Neural progenitor cell (in vitro differentiated cells): ENCODE results near the gene TSPAN4. TPM values are rescaled to one million over a fixed set of nuclear protein-coding genes. Genes with fewer than 3 reads are reported as not detected.

Experiments
- DNase-seq: peaks from one replicate; pipeline ENCODE4 v3.0.0-alpha.2; 2016; ENCODE audit warnings: low spot score
- H2AFZ ChIP-seq: fragments of 200-600 bp; sonication (generic); replicated peaks from 2 replicates; pipeline ENCODE4 v1.6.1; 2016; ENCODE audit warnings: antibody characterized with exemption
- H3F3A ChIP-seq: fragments of 200-600 bp; sonication (generic); 2 replicates; pipeline ENCODE4 v1.6.1; 2016; ENCODE audit warnings: antibody characterized with exemption, low read depth
- H3K27ac ChIP-seq: fragments of 200-600 bp; sonication (generic); 2 replicates; pipeline ENCODE4 v1.5.1; 2016; ENCODE audit warnings: mild to moderate bottlenecking
- H3K27me3 ChIP-seq: fragments of 200-600 bp; sonication (generic); 2 replicates; pipeline ENCODE4 v1.6.1; 2016; ENCODE audit warnings: mild to moderate bottlenecking, moderate library complexity
- H3K36me3 ChIP-seq: fragments of 200-600 bp; sonication (generic); 2 replicates; pipeline ENCODE4 v1.5.1; 2016
- H3K4me1 ChIP-seq: fragments of 200-600 bp; sonication (generic); 2 replicates; pipeline ENCODE4 v1.6.1; 2016; ENCODE audit warnings: mixed run types
- H3K4me2 ChIP-seq: fragments of 200-600 bp; sonication (generic); 2 replicates; pipeline ENCODE4 v1.6.1; 2016
- H3K4me3 ChIP-seq: fragments of 200-600 bp; sonication (generic); 2 replicates; pipeline ENCODE4 v1.5.1; 2016
- H3K79me2 ChIP-seq: fragments of 200-600 bp; sonication (generic); 2 replicates; pipeline ENCODE4 v1.6.1; 2016; ENCODE audit warnings: low read depth
- H3K9ac ChIP-seq: fragments of 200-600 bp; sonication (generic); 2 replicates; pipeline ENCODE4 v1.6.1; 2016
- H3K9me3 ChIP-seq: fragments of 200-600 bp; sonication (generic); 2 replicates; pipeline ENCODE4 v1.5.1; 2016; ENCODE audit warnings: low read depth
- H4K20me1 ChIP-seq: fragments of 200-600 bp; sonication (generic); 2 replicates; pipeline ENCODE4 v1.6.1; 2016; ENCODE audit warnings: low read depth
- H3K27ac Mint-ChIP-seq: 3 replicates; pipeline ENCODE4 v1.8.0; 2021; ENCODE audit warnings: mixed read lengths
- H3K27me3 Mint-ChIP-seq: 2 replicates; pipeline ENCODE4 v1.8.0; 2022; ENCODE audit warnings: low read depth, mild to moderate bottlenecking, inconsistent platforms, moderate library complexity, mixed read lengths; ENCODE audit not compliant: insufficient read depth
- H3K36me3 Mint-ChIP-seq: 3 replicates; pipeline ENCODE4 v1.8.0; 2021; ENCODE audit warnings: mixed read lengths
- H3K4me1 Mint-ChIP-seq: 3 replicates; pipeline ENCODE4 v1.8.0; 2021; ENCODE audit warnings: mixed read lengths
- H3K4me3 Mint-ChIP-seq: 3 replicates; pipeline ENCODE4 v1.8.0; 2021; ENCODE audit warnings: mild to moderate bottlenecking, moderate library complexity, mixed read lengths
- H3K9me3 Mint-ChIP-seq: 3 replicates; pipeline ENCODE4 v1.8.0; 2020; ENCODE audit warnings: mixed read lengths
- EZH2 ChIP-seq: fragments of 200-600 bp; sonication (generic); IDR thresholded peaks from 2 replicates; pipeline ENCODE4 v1.6.1; 2017; ENCODE audit warnings: antibody characterized with exemption, mild to moderate bottlenecking, moderate library complexity
- EZH2phosphoT487 ChIP-seq: fragments of 200-600 bp; sonication (generic); IDR thresholded peaks from 2 replicates; pipeline ENCODE4 v1.6.1; 2017; ENCODE audit warnings: antibody characterized with exemption
- total RNA-seq: library from RNA; depleted of rRNA; stranded (reverse); fragments of >200 nt; gene quantifications from 2 replicates; pipeline ENCODE4 v1.2.3, GENCODE V29; 2015; ENCODE audit warnings: low replicate concordance
- TF ChIP-seq, protein P1 (sequence below): fragments of 200-600 bp; sonication (generic); IDR thresholded peaks from 2 replicates; pipeline ENCODE4 v1.5.1; 2017; ENCODE audit warnings: antibody characterized with exemption, mild to moderate bottlenecking

Gene TSPAN4
- total RNA-seq, 1 donor from 2014 or later, result 19.6 TPM

DNA sequence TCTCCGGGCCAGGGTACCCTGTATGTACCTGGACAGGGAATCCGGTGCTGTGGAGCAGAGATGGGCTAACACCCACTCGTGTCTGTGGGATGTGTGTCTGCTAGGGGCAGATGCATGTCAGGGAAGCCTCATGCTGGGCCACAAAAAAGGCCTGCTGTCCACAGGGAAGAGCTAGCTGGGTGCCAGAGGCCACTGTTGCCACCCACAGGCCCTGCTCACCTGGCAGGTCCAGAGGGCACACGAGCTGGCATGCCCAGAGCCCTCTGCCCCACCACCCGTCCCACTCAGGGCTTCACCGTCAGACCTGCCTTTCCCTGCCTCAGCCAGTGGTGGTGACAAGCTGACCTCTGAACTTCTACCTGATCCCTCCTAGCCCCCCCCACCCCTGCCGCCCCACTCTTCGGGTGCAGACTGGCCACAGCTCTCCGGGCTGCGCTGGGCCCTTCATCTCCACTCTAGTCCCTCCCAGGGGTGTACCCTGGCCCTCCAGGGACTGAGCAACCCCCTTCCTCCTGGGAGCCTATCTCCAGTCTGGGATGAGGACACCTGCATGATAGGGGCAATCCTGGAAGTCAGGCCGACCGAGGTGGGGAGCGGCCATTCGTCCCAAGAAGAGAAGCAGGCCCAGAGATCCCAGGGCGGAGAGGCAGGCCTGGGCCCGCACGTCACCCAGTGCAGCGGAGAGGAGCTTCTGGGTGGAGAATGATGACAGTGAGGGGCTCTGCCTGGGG, 45.9 kb upstream of the TSPAN4 start:
- H3K36me3 Mint-ChIP-seq, result no peaks in the 10 kb centered on the region
- H3K9me3 Mint-ChIP-seq, result no peaks in the 10 kb centered on the region
- DNase-seq, result no peak
- H3K36me3 ChIP-seq, result no peaks in the 10 kb centered on the region
- no peaks in the 10 kb centered on the region for H3K9me3 ChIP-seq
- H3K4me3 Mint-ChIP-seq, result peak overlapping the region; percentile 93
- peaks cover 31% of the 10 kb centered on the region for H4K20me1 ChIP-seq
- H3F3A ChIP-seq, result peaks cover 9% of the 10 kb centered on the region
- no peak overlapping the region for H3K27ac ChIP-seq
- TF ChIP-seq EZH2 (no peak), EZH2phosphoT487 (no peak)
- TF ChIP-seq, protein P1, sequence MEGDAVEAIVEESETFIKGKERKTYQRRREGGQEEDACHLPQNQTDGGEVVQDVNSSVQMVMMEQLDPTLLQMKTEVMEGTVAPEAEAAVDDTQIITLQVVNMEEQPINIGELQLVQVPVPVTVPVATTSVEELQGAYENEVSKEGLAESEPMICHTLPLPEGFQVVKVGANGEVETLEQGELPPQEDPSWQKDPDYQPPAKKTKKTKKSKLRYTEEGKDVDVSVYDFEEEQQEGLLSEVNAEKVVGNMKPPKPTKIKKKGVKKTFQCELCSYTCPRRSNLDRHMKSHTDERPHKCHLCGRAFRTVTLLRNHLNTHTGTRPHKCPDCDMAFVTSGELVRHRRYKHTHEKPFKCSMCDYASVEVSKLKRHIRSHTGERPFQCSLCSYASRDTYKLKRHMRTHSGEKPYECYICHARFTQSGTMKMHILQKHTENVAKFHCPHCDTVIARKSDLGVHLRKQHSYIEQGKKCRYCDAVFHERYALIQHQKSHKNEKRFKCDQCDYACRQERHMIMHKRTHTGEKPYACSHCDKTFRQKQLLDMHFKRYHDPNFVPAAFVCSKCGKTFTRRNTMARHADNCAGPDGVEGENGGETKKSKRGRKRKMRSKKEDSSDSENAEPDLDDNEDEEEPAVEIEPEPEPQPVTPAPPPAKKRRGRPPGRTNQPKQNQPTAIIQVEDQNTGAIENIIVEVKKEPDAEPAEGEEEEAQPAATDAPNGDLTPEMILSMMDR, result no peak
- no peaks in the 10 kb centered on the region for H3K27me3 ChIP-seq
- peaks cover 4% of the 10 kb centered on the region for H3K27me3 Mint-ChIP-seq
- peaks cover 13% of the 10 kb centered on the region for H3K4me1 ChIP-seq
- no peak overlapping the region for H2AFZ ChIP-seq
- no peak overlapping the region for H3K27ac Mint-ChIP-seq
- no peak overlapping the region for H3K9ac ChIP-seq
- H3K79me2 ChIP-seq, result peaks cover 14% of the 10 kb centered on the region
- H3K4me2 ChIP-seq, result peak overlapping the region; percentile 79
- H3K4me3 ChIP-seq, result peak overlapping the region; percentile 78
- peaks cover 14% of the 10 kb centered on the region for H3K4me1 Mint-ChIP-seq

DNA sequence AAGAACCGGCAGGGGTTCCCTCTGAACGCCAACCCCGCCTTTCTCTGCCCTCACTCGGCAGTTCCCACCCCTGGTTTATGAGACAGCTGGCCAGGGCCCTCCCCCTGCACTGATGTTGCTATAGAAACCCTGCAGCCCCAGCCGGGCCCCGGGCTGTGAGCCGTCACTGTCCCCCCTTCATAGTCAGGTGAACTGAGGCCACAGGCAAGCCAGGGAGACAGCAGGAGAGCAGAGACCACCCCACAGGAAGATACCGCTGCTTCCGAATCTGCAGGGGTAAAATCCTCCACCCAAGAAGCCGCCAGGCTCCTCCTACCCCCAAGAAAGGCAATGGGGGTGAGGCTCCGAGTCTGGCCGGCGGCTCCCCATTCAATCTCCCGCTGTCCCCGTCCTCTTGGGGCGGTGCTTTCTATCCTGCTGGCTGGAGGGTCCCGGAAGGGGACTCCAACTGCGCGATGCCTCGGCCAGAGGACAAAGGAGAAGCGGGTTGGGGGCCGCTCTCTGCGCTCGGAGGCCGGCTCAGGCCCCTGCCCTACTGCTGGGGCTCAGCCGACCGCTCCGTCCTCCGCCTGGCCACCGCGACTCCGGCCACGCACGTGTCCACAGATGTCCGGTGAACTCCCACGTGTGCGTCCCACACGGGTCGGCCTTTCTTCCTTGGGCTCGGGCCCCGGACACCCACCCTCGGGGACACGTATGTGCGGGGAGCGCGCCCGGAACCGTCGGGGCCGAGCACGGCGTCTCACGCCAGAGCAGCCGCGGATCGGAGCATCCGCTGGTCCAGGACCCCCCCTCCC, 45.2 kb upstream of the TSPAN4 start:
- peaks cover 4% of the 10 kb centered on the region for H3K27me3 Mint-ChIP-seq
- no peaks in the 10 kb centered on the region for H3K36me3 ChIP-seq
- peak overlapping the region; percentile 47 for H3K9ac ChIP-seq
- peaks cover 14% of the 10 kb centered on the region for H3K79me2 ChIP-seq
- no peak overlapping the region for H3K27ac Mint-ChIP-seq
- TF ChIP-seq EZH2phosphoT487, result no peak
- TF ChIP-seq, protein P1, result no peak
- TF ChIP-seq EZH2, result no peak
- peak overlapping the region; percentile 79 for H3K4me2 ChIP-seq
- peak; percentile 84 for DNase-seq
- peaks cover 9% of the 10 kb centered on the region for H3F3A ChIP-seq
- H4K20me1 ChIP-seq, result peaks cover 31% of the 10 kb centered on the region
- peak overlapping the region; percentile 93 for H3K4me3 Mint-ChIP-seq
- H3K9me3 Mint-ChIP-seq, result no peaks in the 10 kb centered on the region
- H2AFZ ChIP-seq, result no peak overlapping the region
- H3K4me3 ChIP-seq, result peak overlapping the region; percentile 78
- H3K36me3 Mint-ChIP-seq, result no peaks in the 10 kb centered on the region
- H3K4me1 Mint-ChIP-seq, result peaks cover 14% of the 10 kb centered on the region
- H3K27me3 ChIP-seq, result no peaks in the 10 kb centered on the region
- no peaks in the 10 kb centered on the region for H3K9me3 ChIP-seq
- no peak overlapping the region for H3K27ac ChIP-seq
- H3K4me1 ChIP-seq, result peaks cover 13% of the 10 kb centered on the region

DNA sequence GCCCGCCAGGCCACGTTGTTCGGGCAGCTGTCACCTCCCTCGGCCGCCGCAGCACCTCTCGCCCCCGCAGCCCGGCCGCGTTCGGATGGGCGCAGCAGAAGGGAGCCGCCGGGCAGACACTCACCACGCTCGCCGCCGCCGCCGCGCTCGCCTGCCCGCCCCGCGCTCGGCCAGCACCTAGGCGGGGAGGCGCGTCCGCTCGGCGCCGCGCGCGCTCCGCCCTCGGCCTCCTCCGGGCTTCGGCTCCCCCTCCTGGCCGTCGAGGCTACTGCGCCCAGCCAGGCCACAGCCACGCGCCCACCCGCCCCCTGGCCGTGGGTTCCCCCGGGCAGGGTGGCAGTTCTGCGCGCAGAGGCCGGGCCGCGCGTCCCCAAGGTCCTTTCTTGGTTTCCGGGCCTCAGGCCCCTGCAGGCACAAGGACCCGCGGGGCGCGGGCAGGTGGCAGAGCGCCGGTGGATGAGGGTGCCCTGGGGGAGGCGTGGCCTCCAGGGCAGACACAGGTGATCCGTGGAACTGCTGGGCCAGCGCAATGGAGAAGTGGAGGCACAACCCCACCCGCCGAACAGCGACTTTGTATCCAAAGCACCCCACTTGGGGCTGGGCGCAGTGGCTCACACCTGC, 44.4 kb upstream of the TSPAN4 start, which contains the start of gene SLC25A22:
TSS of gene SLC25A22 (minus strand) at position 189 of the 621 bp plus-strand sequence. CDS start 3,275 bp downstream, outside the sequence.
- H3K9me3 ChIP-seq, result no peaks in the 10 kb centered on the region
- Mint-ChIP-seq H3K4me3 (peak within 1 kb of the TSS; percentile 93), H3K9me3 (no peaks in the 10 kb centered on the region), H3K4me1 (peaks cover 14% of the 10 kb centered on the region), H3K27ac (no peak within 1 kb of the TSS), H3K27me3 (peaks cover 4% of the 10 kb centered on the region), H3K36me3 (no peaks in the 10 kb centered on the region)
- H3K27ac ChIP-seq, result no peak within 1 kb of the TSS
- H3K4me1 ChIP-seq, result peaks cover 13% of the 10 kb centered on the region
- H3K79me2 ChIP-seq, result peaks cover 14% of the 10 kb centered on the region
- DNase-seq, result peak; percentile 93
- peaks cover 31% of the 10 kb centered on the region for H4K20me1 ChIP-seq
- no peak within 1 kb of the TSS for H2AFZ ChIP-seq
- TF ChIP-seq, protein P1, result peak; percentile 75
- TF ChIP-seq EZH2phosphoT487, result no peak
- peak within 1 kb of the TSS; percentile 79 for H3K4me2 ChIP-seq
- no peaks in the 10 kb centered on the region for H3K27me3 ChIP-seq
- H3K9ac ChIP-seq, result peak within 1 kb of the TSS; percentile 47
- H3K36me3 ChIP-seq, result no peaks in the 10 kb centered on the region
- peaks cover 9% of the 10 kb centered on the region for H3F3A ChIP-seq
- H3K4me3 ChIP-seq, result peak within 1 kb of the TSS; percentile 78
